ENCODE results near the gene SMU1. TPM values are rescaled to one million over a fixed set of nuclear protein-coding genes. Genes with fewer than 3 reads are reported as not detected.

SMU1 gene
- total RNA-seq, 2 donors from 2014 or later = 25.0 to 28.7 TPM

GRCh38 chr9:33017283-33018041 is 59.0 kb downstream of the SMU1 start:
- Mint-ChIP-seq H3K27ac (no peak overlapping the region), H3K36me3 (ENCODE audit: low read depth) (peaks cover 22% of the 10 kb centered on the region), H3K4me1 (peaks cover 5% of the 10 kb centered on the region), H3K27me3 (ENCODE audit: insufficient read depth) (no peaks in the 10 kb centered on the region), H3K4me3 (no peak overlapping the region), H3K9me3 (no peaks in the 10 kb centered on the region)
- H3K27ac ChIP-seq (ENCODE audit: low read depth, low read length) = no peak overlapping the region
- no peaks in the 10 kb centered on the region for H3K27me3 ChIP-seq (ENCODE audit: control insufficient read depth, insufficient read depth, low read length, poor library complexity, severe bottlenecking)
- H3K4me3 ChIP-seq (ENCODE audit: low read length) = no peak overlapping the region
- peaks cover 13% of the 10 kb centered on the region for H3K36me3 ChIP-seq (ENCODE audit: control insufficient read depth, insufficient read depth, low read length)
- TF ChIP-seq CTCF (conservative IDR thresholded peaks at IDR 0.05) = no peak
- H3K9ac ChIP-seq (ENCODE audit: extremely low read depth, low read length, poor library complexity, severe bottlenecking) = no peak overlapping the region
- DNase-seq = no peak
- no peaks in the 10 kb centered on the region for H3K9me3 ChIP-seq (ENCODE audit: control insufficient read depth, low read length)
- WGBS, 2 experiments (ENCODE audit: insufficient coverage in 1 of 2, insufficient read length in 1 of 2) = 94 to 100% methylated on average over 2 to 4 of the region's 6 CpGs
- H3K4me1 ChIP-seq (ENCODE audit: control insufficient read depth, insufficient read depth, low read length) = no peaks in the 10 kb centered on the region

- Mint-ChIP-seq H3K27ac (no peak overlapping the region), H3K36me3 (ENCODE audit: low read depth) (peaks cover 18% of the 10 kb centered on the region), H3K4me1 (no peaks in the 10 kb centered on the region), H3K27me3 (ENCODE audit: insufficient read depth) (peaks cover 3% of the 10 kb centered on the region), H3K4me3 (no peak overlapping the region), H3K9me3 (no peaks in the 10 kb centered on the region)
- Histone ChIP-seq H3K4me3 (ENCODE audit: low read length) (no peak overlapping the region), H3K27me3 (ENCODE audit: control insufficient read depth, insufficient read depth, low read length, poor library complexity, severe bottlenecking) (peaks cover under 1% of the 10 kb centered on the region), H3K4me1 (ENCODE audit: control insufficient read depth, insufficient read depth, low read length) (no peaks in the 10 kb centered on the region), H3K9me3 (ENCODE audit: control insufficient read depth, low read length) (no peaks in the 10 kb centered on the region), H3K9ac (ENCODE audit: extremely low read depth, low read length, poor library complexity, severe bottlenecking) (no peak overlapping the region), H3K36me3 (ENCODE audit: control insufficient read depth, insufficient read depth, low read length) (peaks cover 3% of the 10 kb centered on the region), H3K27ac (ENCODE audit: low read depth, low read length) (no peak overlapping the region)
- no peak for DNase-seq
- 83 to 100% methylated on average over 1 of the region's 1 CpG for WGBS, 2 experiments (ENCODE audit: insufficient coverage in 1 of 2, insufficient read length in 1 of 2)
- no peak for TF ChIP-seq CTCF (conservative IDR thresholded peaks at IDR 0.05)
Observed at GRCh38 chr9:33014665-33015014, 61.8 kb downstream of the SMU1 start.

- TF ChIP-seq CTCF (conservative IDR thresholded peaks at IDR 0.05) = no peak
- Mint-ChIP-seq H3K4me3 (no peak overlapping the region), H3K4me1 (no peaks in the 10 kb centered on the region), H3K27ac (no peak overlapping the region), H3K27me3 (ENCODE audit: insufficient read depth) (peaks cover 3% of the 10 kb centered on the region), H3K9me3 (no peaks in the 10 kb centered on the region), H3K36me3 (ENCODE audit: low read depth) (peaks cover 16% of the 10 kb centered on the region)
- WGBS, 2 experiments (ENCODE audit: insufficient coverage in 1 of 2, insufficient read length in 1 of 2) = 84 to 92% methylated on average over 2 of the region's 2 CpGs
- H3K27me3 ChIP-seq (ENCODE audit: control insufficient read depth, insufficient read depth, low read length, poor library complexity, severe bottlenecking) = peaks cover 6% of the 10 kb centered on the region
- no peaks in the 10 kb centered on the region for H3K36me3 ChIP-seq (ENCODE audit: control insufficient read depth, insufficient read depth, low read length)
- no peak overlapping the region for H3K4me3 ChIP-seq (ENCODE audit: low read length)
- H3K27ac ChIP-seq (ENCODE audit: low read depth, low read length) = no peak overlapping the region
- DNase-seq = no peak
- H3K9me3 ChIP-seq (ENCODE audit: control insufficient read depth, low read length) = no peaks in the 10 kb centered on the region
- no peak overlapping the region for H3K9ac ChIP-seq (ENCODE audit: extremely low read depth, low read length, poor library complexity, severe bottlenecking)
- H3K4me1 ChIP-seq (ENCODE audit: control insufficient read depth, insufficient read depth, low read length) = no peaks in the 10 kb centered on the region
Observed at GRCh38 chr9:33013962-33014664, 62.4 kb downstream of the SMU1 start.
